Measurements from ENCODE around the gene CFDP1.

Gene CFDP1

DNA sequence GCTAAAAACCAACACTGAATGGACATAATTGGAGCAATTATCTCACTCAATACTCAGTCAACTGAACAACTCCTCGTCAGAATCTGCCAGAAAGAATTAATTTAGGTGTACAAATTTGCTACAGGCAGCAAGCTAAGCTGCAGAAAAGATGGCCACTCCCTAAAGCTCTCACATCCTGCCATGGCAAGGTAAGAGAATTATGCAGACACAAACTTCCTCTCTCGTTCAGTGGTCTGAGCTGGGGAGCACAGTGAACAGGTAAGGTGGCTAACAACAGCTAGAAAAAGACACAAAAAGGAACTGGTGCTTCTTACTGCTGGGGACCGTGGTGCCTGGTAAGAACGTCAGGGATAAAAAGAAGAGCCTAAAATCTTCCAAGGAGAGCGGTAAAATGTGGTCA, 107.0 kb downstream of the CFDP1 start:
- Histone ChIP-seq H3K9ac (ENCODE audit: low read length) (no peak overlapping the region), H3K27me3 (replicated peaks; ENCODE audit: control insufficient read depth, insufficient read depth, low read length) (no peaks in the 10 kb centered on the region), H3K4me3 (ENCODE audit: low read length) (no peak overlapping the region), H3K4me1 (ENCODE audit: control insufficient read depth, insufficient read depth, low read length) (no peaks in the 10 kb centered on the region), H3K36me3 (ENCODE audit: control insufficient read depth, insufficient read depth, low read length, severe bottlenecking) (no peaks in the 10 kb centered on the region), H3K9me3 (ENCODE audit: control insufficient read depth, low read length) (no peaks in the 10 kb centered on the region)
- no peak for DNase-seq (ENCODE audit: low read depth)

DNA sequence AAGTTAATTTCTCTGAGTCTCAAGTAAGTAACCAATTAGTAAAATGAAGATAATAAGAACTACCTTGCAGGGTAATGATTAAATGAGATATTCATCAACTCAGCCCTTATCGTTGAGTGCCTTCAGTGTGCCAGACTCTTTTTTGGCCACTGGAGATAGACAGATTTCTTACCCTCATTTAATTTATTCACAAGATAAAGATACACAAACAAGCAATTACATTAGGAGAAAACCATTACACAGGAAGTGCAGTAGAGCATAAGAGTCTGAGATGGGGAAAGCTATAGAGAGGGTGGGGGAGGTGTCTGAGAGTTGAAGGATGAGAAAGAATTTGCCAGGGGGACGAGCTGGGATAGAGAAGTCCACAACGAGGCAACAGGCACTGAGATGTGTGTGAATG, 109.4 kb downstream of the CFDP1 start:
- H3K4me1 ChIP-seq (ENCODE audit: control insufficient read depth, insufficient read depth, low read length) = peaks cover 16% of the 10 kb centered on the region
- no peak for DNase-seq (ENCODE audit: low read depth)
- no peaks in the 10 kb centered on the region for H3K9me3 ChIP-seq (ENCODE audit: control insufficient read depth, low read length)
- no peaks in the 10 kb centered on the region for H3K27me3 ChIP-seq (replicated peaks; ENCODE audit: control insufficient read depth, insufficient read depth, low read length)
- H3K4me3 ChIP-seq (ENCODE audit: low read length) = no peak overlapping the region
- H3K9ac ChIP-seq (ENCODE audit: low read length) = no peak overlapping the region
- no peaks in the 10 kb centered on the region for H3K36me3 ChIP-seq (ENCODE audit: control insufficient read depth, insufficient read depth, low read length, severe bottlenecking)

DNA sequence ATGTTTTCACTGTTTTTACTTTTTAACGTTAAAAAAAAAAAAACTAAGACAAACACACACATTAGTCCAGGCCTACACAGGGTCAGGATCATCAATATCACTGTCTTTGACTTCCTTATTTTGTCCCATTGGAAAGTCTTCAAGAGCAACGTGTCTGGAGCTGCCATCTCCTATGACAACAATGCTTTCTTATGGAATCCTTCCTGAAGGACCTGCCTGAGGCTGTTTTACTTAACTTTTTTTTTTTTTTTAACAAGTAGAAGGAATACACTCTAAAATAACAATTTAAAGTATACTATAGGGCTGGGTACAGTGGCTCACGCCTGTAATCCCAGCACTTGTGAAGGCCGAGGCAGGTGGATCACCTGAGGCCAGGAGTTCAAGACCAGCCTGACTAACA, 110.1 kb downstream of the CFDP1 start:
- no peak overlapping the region for H3K9ac ChIP-seq (ENCODE audit: low read length)
- H3K4me1 ChIP-seq (ENCODE audit: control insufficient read depth, insufficient read depth, low read length) = peaks cover 16% of the 10 kb centered on the region
- H3K36me3 ChIP-seq (ENCODE audit: control insufficient read depth, insufficient read depth, low read length, severe bottlenecking) = no peaks in the 10 kb centered on the region
- no peaks in the 10 kb centered on the region for H3K27me3 ChIP-seq (replicated peaks; ENCODE audit: control insufficient read depth, insufficient read depth, low read length)
- DNase-seq (ENCODE audit: low read depth) = no peak
- H3K9me3 ChIP-seq (ENCODE audit: control insufficient read depth, low read length) = no peaks in the 10 kb centered on the region
- no peak overlapping the region for H3K4me3 ChIP-seq (ENCODE audit: low read length)

DNA sequence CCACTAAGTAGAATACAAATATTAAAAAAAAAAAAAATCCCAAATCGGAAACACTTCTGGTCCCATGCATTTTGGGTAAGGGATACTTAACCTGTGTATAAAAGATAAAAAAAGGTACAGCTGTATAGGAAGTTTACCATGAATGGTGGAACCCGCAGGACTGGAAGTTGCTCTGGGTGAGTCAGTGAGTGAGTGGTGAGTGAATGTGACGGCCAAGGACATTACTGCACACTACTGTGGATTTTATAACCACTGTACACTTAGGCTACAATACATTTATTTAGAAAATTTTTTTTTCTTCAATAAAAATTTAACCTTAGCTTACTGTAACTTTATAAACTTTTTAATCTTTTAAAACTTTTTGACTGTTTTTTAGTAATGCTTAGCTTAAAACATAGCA, 110.6 kb downstream of the CFDP1 start:
- Histone ChIP-seq H3K27me3 (replicated peaks; ENCODE audit: control insufficient read depth, insufficient read depth, low read length) (no peaks in the 10 kb centered on the region), H3K4me3 (ENCODE audit: low read length) (no peak overlapping the region), H3K4me1 (ENCODE audit: control insufficient read depth, insufficient read depth, low read length) (peaks cover 16% of the 10 kb centered on the region), H3K9ac (ENCODE audit: low read length) (no peak overlapping the region), H3K9me3 (ENCODE audit: control insufficient read depth, low read length) (no peaks in the 10 kb centered on the region), H3K36me3 (ENCODE audit: control insufficient read depth, insufficient read depth, low read length, severe bottlenecking) (no peaks in the 10 kb centered on the region)
- DNase-seq (ENCODE audit: low read depth) = peak; percentile 41

DNA sequence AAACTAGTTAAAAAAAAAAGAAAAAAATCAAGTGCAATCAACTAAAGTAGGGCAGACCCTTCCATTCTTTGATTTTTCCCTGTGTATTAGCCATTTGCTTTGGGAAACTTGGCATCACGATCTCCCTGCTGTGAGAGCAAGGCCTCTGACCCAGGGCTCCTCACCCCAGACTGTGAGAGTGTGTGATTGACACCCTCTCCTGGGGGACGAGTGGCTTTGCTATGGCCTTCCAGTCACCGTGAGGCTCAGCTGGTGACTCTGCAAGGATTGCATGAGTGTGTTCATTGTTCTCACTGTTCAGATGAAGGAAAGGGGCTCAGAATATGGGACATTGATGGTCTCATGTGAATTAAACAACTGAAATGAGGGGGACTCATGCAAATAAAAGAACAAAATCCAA, 112.9 kb downstream of the CFDP1 start:
- peak overlapping the region; percentile 57 for H3K4me3 ChIP-seq (ENCODE audit: low read length)
- peaks cover 25% of the 10 kb centered on the region for H3K4me1 ChIP-seq (ENCODE audit: control insufficient read depth, insufficient read depth, low read length)
- DNase-seq (ENCODE audit: low read depth) = peak; percentile 37
- H3K36me3 ChIP-seq (ENCODE audit: control insufficient read depth, insufficient read depth, low read length, severe bottlenecking) = no peaks in the 10 kb centered on the region
- H3K9ac ChIP-seq (ENCODE audit: low read length) = peak overlapping the region; percentile 54
- no peaks in the 10 kb centered on the region for H3K27me3 ChIP-seq (replicated peaks; ENCODE audit: control insufficient read depth, insufficient read depth, low read length)
- no peaks in the 10 kb centered on the region for H3K9me3 ChIP-seq (ENCODE audit: control insufficient read depth, low read length)

DNA sequence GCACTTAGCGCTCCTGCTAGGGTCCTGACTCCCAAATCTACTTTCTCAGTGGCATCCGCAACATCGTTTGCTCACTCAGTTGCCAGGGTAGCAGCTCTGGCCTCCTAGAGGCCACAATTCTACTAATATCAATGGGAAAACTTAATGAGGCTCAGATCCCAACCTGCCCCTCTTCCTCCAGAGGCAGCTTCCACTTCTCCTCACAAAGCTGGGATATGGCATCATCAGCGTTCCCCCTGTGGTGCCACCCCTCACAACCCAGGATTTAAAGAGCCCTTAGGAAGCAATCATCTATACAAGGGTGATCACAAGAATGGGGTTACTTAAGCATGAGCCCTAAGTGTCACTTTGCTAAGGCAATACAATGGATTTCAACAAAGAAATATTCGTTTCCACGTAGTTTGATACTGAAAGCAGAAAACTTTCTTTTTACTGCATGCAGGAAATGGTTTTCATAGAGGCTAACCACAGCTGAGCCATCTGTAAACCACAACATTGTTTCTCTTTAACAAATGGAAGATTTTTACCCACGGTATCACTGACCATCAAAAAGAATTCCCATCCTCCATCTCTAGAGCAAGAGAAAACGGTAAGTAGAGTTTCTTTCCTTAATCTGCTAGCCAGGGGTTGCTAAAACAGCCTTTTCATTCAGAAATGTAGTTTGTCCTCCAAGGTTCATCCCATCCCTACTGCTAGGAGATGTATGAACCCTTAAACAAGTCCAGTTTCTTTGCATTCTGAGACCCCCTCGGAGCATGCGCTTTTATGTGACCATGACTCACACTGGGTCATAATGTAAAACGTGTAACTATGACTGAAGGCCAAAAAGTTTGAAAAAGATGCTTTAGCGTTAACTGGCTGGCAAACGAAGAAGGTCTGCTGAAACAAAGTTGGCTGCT, 113.5 kb downstream of the CFDP1 start:
- H3K4me3 ChIP-seq (ENCODE audit: low read length) = peak overlapping the region; percentile 57
- peaks cover 25% of the 10 kb centered on the region for H3K4me1 ChIP-seq (ENCODE audit: control insufficient read depth, insufficient read depth, low read length)
- H3K36me3 ChIP-seq (ENCODE audit: control insufficient read depth, insufficient read depth, low read length, severe bottlenecking) = no peaks in the 10 kb centered on the region
- peak overlapping the region; percentile 54 for H3K9ac ChIP-seq (ENCODE audit: low read length)
- H3K9me3 ChIP-seq (ENCODE audit: control insufficient read depth, low read length) = no peaks in the 10 kb centered on the region
- peak; percentile 81 for DNase-seq (ENCODE audit: low read depth)
- H3K27me3 ChIP-seq (replicated peaks; ENCODE audit: control insufficient read depth, insufficient read depth, low read length) = no peaks in the 10 kb centered on the region

DNA sequence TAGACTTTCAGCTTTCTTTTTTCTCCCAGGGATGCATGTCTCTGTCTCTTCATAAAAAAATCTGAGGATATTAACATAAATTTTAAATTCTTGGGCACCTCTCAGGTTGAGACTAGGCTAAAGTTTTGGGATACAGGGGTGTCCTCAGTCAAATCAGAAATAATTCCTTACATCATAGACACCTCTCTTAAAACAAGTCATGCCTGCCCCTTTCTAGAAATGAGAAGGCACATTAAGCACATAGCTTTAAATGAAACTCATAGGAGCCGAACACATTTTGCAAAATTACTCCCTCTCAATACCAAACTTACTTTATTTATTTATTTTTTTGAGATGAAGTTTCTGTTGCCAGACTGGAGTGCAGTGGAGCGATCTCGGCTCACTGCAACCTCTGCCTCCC, 114.6 kb downstream of the CFDP1 start:
- Histone ChIP-seq H3K9me3 (ENCODE audit: control insufficient read depth, low read length) (no peaks in the 10 kb centered on the region), H3K4me3 (ENCODE audit: low read length) (no peak overlapping the region), H3K36me3 (ENCODE audit: control insufficient read depth, insufficient read depth, low read length, severe bottlenecking) (no peaks in the 10 kb centered on the region), H3K4me1 (ENCODE audit: control insufficient read depth, insufficient read depth, low read length) (peaks cover 25% of the 10 kb centered on the region), H3K27me3 (replicated peaks; ENCODE audit: control insufficient read depth, insufficient read depth, low read length) (no peaks in the 10 kb centered on the region), H3K9ac (ENCODE audit: low read length) (no peak overlapping the region)
- no peak for DNase-seq (ENCODE audit: low read depth)

DNA sequence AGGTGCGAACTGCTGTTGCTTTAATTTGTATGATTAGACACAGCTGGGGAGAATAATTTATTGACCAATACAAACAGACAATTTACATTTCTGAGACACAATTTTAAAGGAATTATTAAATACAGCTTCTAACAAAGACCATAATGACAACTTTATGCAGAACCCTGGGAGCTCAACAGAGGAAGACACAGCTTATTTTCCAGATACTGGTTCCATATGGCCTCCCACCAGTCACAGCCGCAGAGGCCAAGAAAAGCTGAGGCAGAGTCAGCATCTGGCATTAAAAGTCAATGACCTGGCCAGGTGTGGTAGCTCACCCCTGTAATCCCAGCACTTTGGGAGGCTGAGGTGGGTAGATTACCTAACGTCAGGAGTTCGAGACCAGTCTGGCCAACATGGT, 115.8 kb downstream of the CFDP1 start:
- no peaks in the 10 kb centered on the region for H3K27me3 ChIP-seq (replicated peaks; ENCODE audit: control insufficient read depth, insufficient read depth, low read length)
- H3K36me3 ChIP-seq (ENCODE audit: control insufficient read depth, insufficient read depth, low read length, severe bottlenecking) = no peaks in the 10 kb centered on the region
- H3K9me3 ChIP-seq (ENCODE audit: control insufficient read depth, low read length) = no peaks in the 10 kb centered on the region
- H3K9ac ChIP-seq (ENCODE audit: low read length) = no peak overlapping the region
- peaks cover 25% of the 10 kb centered on the region for H3K4me1 ChIP-seq (ENCODE audit: control insufficient read depth, insufficient read depth, low read length)
- DNase-seq (ENCODE audit: low read depth) = no peak
- H3K4me3 ChIP-seq (ENCODE audit: low read length) = no peak overlapping the region

DNA sequence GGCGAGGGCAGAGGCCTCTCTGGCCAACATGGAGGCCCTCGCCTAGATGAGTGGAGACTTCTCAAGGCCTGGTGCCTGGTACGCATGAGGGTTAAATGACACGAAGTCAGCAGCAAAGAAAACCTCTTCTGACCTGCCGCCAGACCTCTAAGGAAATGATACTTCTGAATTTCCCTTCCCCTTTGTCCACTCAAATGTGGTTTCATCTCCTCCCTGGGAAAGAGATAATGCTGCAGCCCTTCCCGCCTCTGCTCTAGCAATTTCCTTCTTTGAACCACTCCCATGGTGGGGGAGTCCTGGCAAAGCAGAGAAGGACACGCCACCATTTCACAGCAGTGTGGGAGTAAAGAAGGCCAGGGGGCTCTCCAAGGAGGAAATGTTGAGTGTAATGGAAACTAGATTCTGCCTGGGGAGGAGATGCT, 116.2 kb downstream of the CFDP1 start:
- H3K36me3 ChIP-seq (ENCODE audit: control insufficient read depth, insufficient read depth, low read length, severe bottlenecking) = no peaks in the 10 kb centered on the region
- no peak for DNase-seq (ENCODE audit: low read depth)
- no peaks in the 10 kb centered on the region for H3K27me3 ChIP-seq (replicated peaks; ENCODE audit: control insufficient read depth, insufficient read depth, low read length)
- H3K9me3 ChIP-seq (ENCODE audit: control insufficient read depth, low read length) = no peaks in the 10 kb centered on the region
- H3K9ac ChIP-seq (ENCODE audit: low read length) = no peak overlapping the region
- no peak overlapping the region for H3K4me3 ChIP-seq (ENCODE audit: low read length)
- H3K4me1 ChIP-seq (ENCODE audit: control insufficient read depth, insufficient read depth, low read length) = peaks cover 25% of the 10 kb centered on the region

DNA sequence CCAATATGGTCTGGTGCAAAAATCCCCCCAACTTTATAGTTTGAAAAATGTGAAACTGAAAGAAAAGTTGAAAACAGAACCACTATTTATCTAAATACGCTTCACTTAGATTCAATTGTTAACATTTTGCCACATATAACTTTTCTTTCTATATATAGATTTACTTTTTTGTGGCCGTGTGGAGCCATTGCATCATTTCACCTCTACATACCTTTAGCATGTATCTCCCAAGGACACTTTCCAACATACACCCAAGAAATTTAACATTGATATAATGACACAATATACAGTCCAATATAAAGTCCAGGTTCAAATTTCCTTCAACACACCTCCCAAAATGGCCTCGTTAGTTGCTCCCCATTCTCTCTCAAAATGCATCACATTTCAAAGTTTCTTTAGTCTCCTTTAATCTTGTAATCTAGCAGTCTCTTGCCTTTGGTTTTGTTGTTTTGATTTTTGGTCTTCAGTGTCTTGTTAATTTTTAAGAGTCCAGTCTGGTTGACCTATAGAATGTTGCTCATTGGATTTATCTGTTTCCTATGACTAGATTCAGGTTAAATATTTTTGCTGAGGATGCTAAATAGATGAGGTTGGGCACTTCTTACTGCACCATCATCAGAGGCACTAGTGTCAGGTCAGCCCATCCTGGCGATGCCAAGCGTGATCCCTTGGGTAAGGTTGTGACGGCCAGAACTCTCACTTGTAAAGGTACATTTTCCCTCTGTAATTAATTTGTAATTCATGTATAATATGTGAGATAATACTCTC, 117.6 kb downstream of the CFDP1 start:
- no peaks in the 10 kb centered on the region for H3K36me3 ChIP-seq (ENCODE audit: control insufficient read depth, insufficient read depth, low read length, severe bottlenecking)
- H3K9ac ChIP-seq (ENCODE audit: low read length) = no peak overlapping the region
- no peak overlapping the region for H3K4me3 ChIP-seq (ENCODE audit: low read length)
- H3K27me3 ChIP-seq (replicated peaks; ENCODE audit: control insufficient read depth, insufficient read depth, low read length) = no peaks in the 10 kb centered on the region
- H3K4me1 ChIP-seq (ENCODE audit: control insufficient read depth, insufficient read depth, low read length) = peaks cover 36% of the 10 kb centered on the region
- DNase-seq (ENCODE audit: low read depth) = no peak
- H3K9me3 ChIP-seq (ENCODE audit: control insufficient read depth, low read length) = no peaks in the 10 kb centered on the region

DNA sequence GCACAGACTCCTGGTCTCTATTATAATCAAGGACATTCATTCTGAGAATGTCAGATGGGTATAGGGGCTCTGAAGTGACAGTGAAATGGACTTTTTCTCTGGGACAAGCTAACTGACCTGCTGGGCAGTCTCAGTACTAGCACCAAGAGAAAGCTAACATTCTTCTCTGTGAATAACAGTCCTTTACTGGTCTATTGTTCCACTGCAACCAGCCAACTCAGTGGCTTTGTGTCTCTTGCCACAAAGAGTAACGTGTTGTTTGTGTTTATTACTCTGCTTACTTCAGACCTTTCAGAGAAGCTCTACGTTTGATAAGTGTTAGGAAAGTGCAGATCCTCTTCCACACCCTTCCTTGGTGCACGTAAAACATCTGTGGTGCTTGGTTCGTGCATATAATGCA, 120.4 kb downstream of the CFDP1 start:
- Histone ChIP-seq H3K4me3 (ENCODE audit: low read length) (no peak overlapping the region), H3K36me3 (ENCODE audit: control insufficient read depth, insufficient read depth, low read length, severe bottlenecking) (no peaks in the 10 kb centered on the region), H3K9ac (ENCODE audit: low read length) (no peak overlapping the region), H3K4me1 (ENCODE audit: control insufficient read depth, insufficient read depth, low read length) (peaks cover 24% of the 10 kb centered on the region), H3K9me3 (ENCODE audit: control insufficient read depth, low read length) (no peaks in the 10 kb centered on the region), H3K27me3 (replicated peaks; ENCODE audit: control insufficient read depth, insufficient read depth, low read length) (no peaks in the 10 kb centered on the region)
- DNase-seq (ENCODE audit: low read depth) = no peak

Measured in adipocyte (in vitro differentiated cells).